ENCODE measurements around the gene DLG2. TPM values are rescaled to one million over a fixed set of nuclear protein-coding genes. Genes with fewer than 3 reads are reported as not detected.

The DLG2 gene
- total and polyA plus RNA-seq, 2 donors (not counting 3 experiments of a cell fraction or from before 2014, with no cell fraction given): 0.15 to 1.1 TPM

GRCh38 chr11:83520849-83521248 lies 2106.3 kb downstream of the DLG2 start:
- Histone ChIP-seq H3K4me2 (ENCODE audit: insufficient read depth, low read length) (no peak overlapping the region), H3K9ac (replicated peaks; ENCODE audit: extremely low read depth, insufficient read depth, low read length) (no peak overlapping the region), H4K20me1 (replicated peaks; ENCODE audit: control insufficient read depth, extremely low read depth, insufficient read depth, low read length) (no peaks in the 10 kb centered on the region), H3K36me3 (ENCODE audit: control insufficient read depth in 2 of 2, extremely low read depth in 1 of 2, insufficient read depth in 2 of 2, low read length in 2 of 2) (no peaks in the 10 kb centered on the region), H3K9me1 (replicated peaks; ENCODE audit: control insufficient read depth, extremely low read depth, insufficient read depth, low read length) (no peaks in the 10 kb centered on the region), H3K9me3 (replicated peaks; ENCODE audit: control insufficient read depth, insufficient read depth, low read length) (no peaks in the 10 kb centered on the region), H3K4me1 (ENCODE audit: control insufficient read depth, extremely low read depth, insufficient read depth, low read length) (no peaks in the 10 kb centered on the region), H3K79me2 (ENCODE audit: control insufficient read depth, insufficient read depth, low read length) (no peaks in the 10 kb centered on the region), H3K27me3 (ENCODE audit: control insufficient read depth in 2 of 2, insufficient read depth in 2 of 2, low read length in 2 of 2) (no peaks in the 10 kb centered on the region), H3K4me3 (replicated peaks in 1 of 3; ENCODE audit: insufficient read depth in 1 of 3, low read depth in 1 of 3, low read length in 3 of 3) (no peak overlapping the region), H3K27ac (ENCODE audit: insufficient read depth, low read depth, low read length) (no peak overlapping the region), H2AFZ (ENCODE audit: low read depth, low read length) (no peak overlapping the region)
- ChIA-PET CTCF (no interaction called here), POLR2A (no interaction called here)
- dilution Hi-C loops (cut with MboI; ENCODE audit: extremely low pct_ligation_motif_present, low sequenced_read_pairs) (no loop called here), intact Hi-C loops (cut with micrococcal nuclease) (loop anchor here (2.0 kb wide), 1 partner anchor 204 kb away; no protein-coding TSS in a partner anchor)
- FAIRE-seq: no peak
- BruUV-seq (replicated peaks): no TSS peak
- TF ChIP-seq POLR2AphosphoS5 (IDR thresholded peaks at IDR 0.05; ENCODE audit: insufficient read depth, low read depth, low read length) (no peak), CTCF (IDR thresholded peaks at IDR 0.05; ENCODE audit: extremely low read depth in 1 of 2, insufficient read depth in 1 of 2, low read depth in 1 of 2, low read length in 2 of 2) (no peak), MYC (IDR thresholded peaks at IDR 0.05; ENCODE audit: low read depth, low read length) (no peak), FOS (IDR thresholded peaks at IDR 0.05; ENCODE audit: borderline replicate concordance, insufficient read depth, low read length) (no peak), EZH2 (IDR thresholded peaks at IDR 0.05; ENCODE audit: borderline replicate concordance, low read depth, low read length, severe bottlenecking) (no peak), POLR2A (IDR thresholded peaks at IDR 0.05; ENCODE audit: low read depth, low read length) (no peak), MAX (IDR thresholded peaks at IDR 0.05; ENCODE audit: insufficient read depth, insufficient read length) (no peak), JUN (IDR thresholded peaks at IDR 0.05; ENCODE audit: borderline replicate concordance, insufficient read depth, insufficient read length, low read depth) (no peak), GATA2 (IDR thresholded peaks at IDR 0.05; ENCODE audit: insufficient read depth, insufficient read length, low read depth, low read length) (no peak)
- DNase-seq (ENCODE audit: low read depth, low spot score): no peak
